COLO668 (cell line): ENCODE measurements around the gene TTC28.
A peak's percentile ranks its signal among the peaks of the same experiment; 100 is the strongest.

Source experiments
- DNase-seq: peaks from one replicate; lab custom pipeline; 2025; ENCODE audit not compliant: unreplicated experiment; lab: John Stamatoyannopoulos, UW

TTC28 gene

GRCh38 chr22:27998511-27999410 is 680.9 kb downstream of the TTC28 start:
- DNase-seq = no peak

GRCh38 chr22:27997538-27997937 is 682.1 kb downstream of the TTC28 start:
- no peak for DNase-seq

GRCh38 chr22:27996981-27997380 is 682.7 kb downstream of the TTC28 start:
- DNase-seq = peak; percentile 19

- no peak for DNase-seq
Observed at GRCh38 chr22:27996529-27996925, 683.1 kb downstream of the TTC28 start.

- no peak for DNase-seq
Observed at GRCh38 chr22:27995801-27996528, 683.7 kb downstream of the TTC28 start.

- no peak for DNase-seq
Observed at GRCh38 chr22:27994481-27995331, 684.9 kb downstream of the TTC28 start.

- DNase-seq = no peak
Observed at GRCh38 chr22:27993774-27994350, 685.8 kb downstream of the TTC28 start.

- no peak for DNase-seq
Observed at GRCh38 chr22:27993201-27993635, 686.4 kb downstream of the TTC28 start.

GRCh38 chr22:27992294-27993165 is 687.1 kb downstream of the TTC28 start:
- DNase-seq = no peak

GRCh38 chr22:27991586-27992293 is 687.9 kb downstream of the TTC28 start:
- no peak for DNase-seq

- DNase-seq = peak; percentile 26
Observed at GRCh38 chr22:27990879-27991278, 688.8 kb downstream of the TTC28 start.

GRCh38 chr22:27990451-27990840 is 689.2 kb downstream of the TTC28 start:
- no peak for DNase-seq

GRCh38 chr22:27989758-27990450 is 689.7 kb downstream of the TTC28 start:
- DNase-seq = no peak

GRCh38 chr22:27988704-27989103 is 690.9 kb downstream of the TTC28 start:
- no peak for DNase-seq

GRCh38 chr22:27987557-27987956 is 692.1 kb downstream of the TTC28 start:
- no peak for DNase-seq

GRCh38 chr22:27986937-27987336 is 692.7 kb downstream of the TTC28 start:
- DNase-seq = no peak

- DNase-seq = no peak
Observed at GRCh38 chr22:27986459-27986858, 693.2 kb downstream of the TTC28 start.
